K562 (cell line): Measurements from ENCODE around the gene LY6G5B. TPM values are rescaled to one million over a fixed set of nuclear protein-coding genes. Genes with fewer than 3 reads are reported as not detected.

Source experiments
- ATAC-seq: fragments of 200-7000 bp; cut with Tn5 transposase; 3 replicates; pipeline ENCODE4 v1.9.1; 2020; ENCODE audit warnings: moderate library complexity
- BruUV-seq: library from RNA; stranded (reverse); fragments of 400-500 nt; replicated peaks from 2 replicates; lab custom pipeline; 2021; lab: Mats Ljungman, UMichigan
- CTCF ChIA-PET: fragments of 300-600 bp; formaldehyde crosslinking; extraction: SDS; loops from one replicate; lab custom pipeline; 2021; ENCODE audit warnings: low intra/inter-chr PET ratio; lab: Yijun Ruan, JAX
- POLR2A ChIA-PET: fragments of 300-600, 350-650 bp; sonication (Branson Sonifier 250); formaldehyde crosslinking; extraction: SDS; loops from one replicate; lab custom pipeline; 2021; ENCODE audit warnings: antibody characterized with exemption, inconsistent platforms; lab: Yijun Ruan, JAX
- DNase-seq, 4 experiments: peaks; one replicate each; pipeline versions ENCODE4 v3.0.0 to v3.0.0-alpha.2; 2011 to 2018; ENCODE audit warnings: low spot score in 3 of 4, mixed read lengths in 3 of 4; ENCODE audit errors: extremely low read depth in 1 of 4
- FAIRE-seq: peaks from 2 replicates; lab custom pipeline; 2011; peaks lifted over from hg19 to GRCh38; lab: Jason Lieb, UNC
- H2AFZ ChIP-seq: 2 replicates; pipeline ENCODE4 v1.6.0; 2011; ENCODE audit warnings: low read depth, low read length, control low read depth, inconsistent platforms
- H3K27ac ChIP-seq: fragments of 200-600 bp; 3 replicates; pipeline ENCODE4 v1.8.0; 2011; ENCODE audit warnings: low read depth, mild to moderate bottlenecking, control low read depth, inconsistent platforms, low read length, moderate library complexity, mixed read lengths; ENCODE audit errors: extremely low read depth
- H3K27me3 ChIP-seq, 2 experiments: fragments of 300-600 bp in 1 of 2; 2 replicates in 1 of 2; 3 replicates in 1 of 2; pipeline versions ENCODE4 v1.6.0 to v1.8.0; 2011; ENCODE audit warnings: inconsistent platforms in 2 of 2, low read length in 2 of 2, mild to moderate bottlenecking in 1 of 2, mixed read lengths in 1 of 2, moderate library complexity in 1 of 2; ENCODE audit not compliant: control insufficient read depth in 2 of 2, insufficient read depth in 2 of 2
- H3K36me3 ChIP-seq: fragments of 300-600 bp; 3 replicates; pipeline ENCODE4 v1.8.0; 2011; ENCODE audit warnings: mild to moderate bottlenecking, low read length, inconsistent platforms; ENCODE audit not compliant: control insufficient read depth, insufficient read depth
- H3K4me1 ChIP-seq, 2 experiments: fragments of 200-600 bp in 1 of 2; replicated peaks in 1 of 2; 2 replicates in 1 of 2; 3 replicates in 1 of 2; pipeline versions ENCODE4 v1.5.1 to v1.8.0; 2011; ENCODE audit warnings: inconsistent platforms in 2 of 2, low read length in 2 of 2, mild to moderate bottlenecking in 1 of 2, mixed read lengths in 1 of 2, moderate library complexity in 1 of 2; ENCODE audit not compliant: control insufficient read depth in 2 of 2, insufficient read depth in 2 of 2
- H3K4me2 ChIP-seq: 2 replicates; pipeline ENCODE4 v1.6.1; 2011; ENCODE audit warnings: low read length, control low read depth, inconsistent platforms, mixed read lengths; ENCODE audit not compliant: insufficient read depth
- H3K4me3 ChIP-seq: fragments of 200-600 bp; sonication (generic), shearing (Covaris generic); 2 replicates; pipeline ENCODE4 v1.5.1; 2016; ENCODE audit warnings: control low read depth, inconsistent platforms
- H3K79me2 ChIP-seq: fragments of 200-600 bp; 3 replicates; pipeline ENCODE4 v1.8.0; 2011; ENCODE audit warnings: low read length, inconsistent platforms; ENCODE audit not compliant: control insufficient read depth, insufficient read depth
- H3K9ac ChIP-seq, 2 experiments: 2 replicates each; pipeline versions ENCODE4 v1.6.0 to v1.6.1; 2011; ENCODE audit warnings: low read depth in 2 of 2, low read length in 2 of 2, control low read depth in 1 of 2, inconsistent platforms in 1 of 2, mild to moderate bottlenecking in 1 of 2, mixed read lengths in 1 of 2; ENCODE audit not compliant: insufficient read depth in 1 of 2
- H3K9me1 ChIP-seq: one replicate; pipeline ENCODE4 v1.6.0; 2011; ENCODE audit warnings: inconsistent platforms, mild to moderate bottlenecking, low read length, moderate library complexity; ENCODE audit not compliant: control insufficient read depth, insufficient read depth
- H3K9me3 ChIP-seq: replicated peaks from 2 replicates; pipeline ENCODE4 v1.5.1; 2011; ENCODE audit warnings: low read depth, low read length, inconsistent platforms; ENCODE audit not compliant: control insufficient read depth, insufficient read depth
- H4K20me1 ChIP-seq: replicated peaks from 2 replicates; pipeline ENCODE4 v1.6.1; 2011; ENCODE audit warnings: low read length, inconsistent platforms, mixed read lengths; ENCODE audit not compliant: control insufficient read depth, insufficient read depth
- ETV1 ChIP-seq: fragments of 450-650 bp; conservative IDR thresholded peaks from 2 replicates; pipeline ENCODE4 v1.6.1; 2016; ENCODE audit warnings: missing genetic modification characterization, control low read depth, low read depth, missing compliant biosample characterization
- MEF2D ChIP-seq: conservative IDR thresholded peaks from 2 replicates; pipeline ENCODE4 v1.6.1; 2016; ENCODE audit warnings: low read depth, missing genetic modification characterization, missing compliant biosample characterization
- RAD21 ChIP-seq, 2 experiments: fragments of 250-450 bp in 1 of 2; fragments of 450-650 bp in 1 of 2; sonication (Bioruptor Pico) in 1 of 2; formaldehyde crosslinking in 1 of 2; IDR thresholded peaks in 1 of 2; conservative IDR thresholded peaks in 1 of 2; 2 replicates each; pipeline versions ENCODE4 v1.4.0 to v1.8.0; 2020 to 2022; ENCODE audit warnings: mild to moderate bottlenecking in 2 of 2, moderate library complexity in 1 of 2
- SLC30A9 ChIP-seq: fragments of 250-450 bp; sonication (Bioruptor Pico); IDR thresholded peaks from 2 replicates; pipeline ENCODE4 v1.8.0; 2022; ENCODE audit warnings: mild to moderate bottlenecking, moderate library complexity
- SMAD1 ChIP-seq: fragments of 150-350 bp; IDR thresholded peaks from 2 replicates; pipeline ENCODE4 v1.6.1; 2014; ENCODE audit warnings: low read length, low read depth; ENCODE audit not compliant: partially characterized antibody
- ZNF224 ChIP-seq: sonication (generic); formaldehyde crosslinking; IDR thresholded peaks from 2 replicates; pipeline ENCODE4 v1.8.0; 2022; ENCODE audit warnings: mild to moderate bottlenecking, missing genetic modification reagents
- WGBS: fragments of 100-300 bp; shearing (Covaris generic); methylation state at CpG from one replicate; pipeline ENCODE4 v1.1.6; 2016; ENCODE audit warnings: low coverage, mixed read lengths; ENCODE audit not compliant: insufficient coverage; ENCODE audit errors: missing lambda C conversion rate; 5-methylcytosine and 5-hydroxymethylcytosine counted together
- in situ Hi-C: fragments of 300-500 bp; cut with MboI; formaldehyde crosslinking; loops from 4 replicates; pipeline ENCODE4 v1.15.0; 2018; ENCODE audit warnings: inconsistent platforms, mixed read lengths
- intact Hi-C: fragments of 100-400 bp; cut with micrococcal nuclease; formaldehyde crosslinking; loops from 2 replicates; pipeline ENCODE4 v1.14.2; 2022
- polyA plus RNA-seq, 8 experiments: library from polyadenylated mRNA; depleted of rRNA in 4 of 8; stranded (reverse) in 5 of 8; unstranded in 3 of 8; fragments of >200 nt; fragmentation: Nextera tagmentation in 2 of 8; fragmentation: Illumina TruSeq in 1 of 8; extraction: Ambion mirVana in 2 of 8; extraction: Trizol in 1 of 8; gene quantifications; 2 replicates each; pipeline versions ENCODE4 v1.2.1 to v1.2.3, GENCODE V29; 2011 to 2014; ENCODE audit warnings: inconsistent platforms in 1 of 8, missing spikeins in 1 of 8
- total RNA-seq, 7 experiments: library from RNA; depleted of rRNA in 6 of 7; stranded (reverse); fragments of >200 nt in 6 of 7; fragmentation: Illumina TruSeq in 2 of 7; extraction: Trizol in 2 of 7; gene quantifications; 2 replicates each; pipeline versions ENCODE4 v1.2.1 to v1.2.3, GENCODE V29; 2011 to 2021; ENCODE audit warnings: low replicate concordance in 1 of 7
- TF ChIP-seq, protein P1 (sequence below): fragments of 450-650 bp; IDR thresholded peaks from 2 replicates; pipeline ENCODE4 v1.6.1; 2014; ENCODE audit warnings: low read depth, mild to moderate bottlenecking, moderate library complexity, borderline replicate concordance
- TF ChIP-seq, protein P2 (sequence below): sonication (generic); formaldehyde crosslinking; IDR thresholded peaks from 2 replicates; pipeline ENCODE4 v1.8.1; 2023; ENCODE audit warnings: mild to moderate bottlenecking, missing genetic modification reagents
- TF ChIP-seq, protein P3 (sequence below): fragments of 250-450 bp; sonication (Bioruptor Pico); IDR thresholded peaks from 2 replicates; pipeline ENCODE4 v1.5.0; 2022; ENCODE audit warnings: mild to moderate bottlenecking

The LY6G5B gene
- total and polyA plus RNA-seq, 9 of the 15 experiments (the other 6 are each of a cell fraction or from before 2014, with no cell fraction given), result 6.0 to 27.0 (median 7.5) TPM

DNA sequence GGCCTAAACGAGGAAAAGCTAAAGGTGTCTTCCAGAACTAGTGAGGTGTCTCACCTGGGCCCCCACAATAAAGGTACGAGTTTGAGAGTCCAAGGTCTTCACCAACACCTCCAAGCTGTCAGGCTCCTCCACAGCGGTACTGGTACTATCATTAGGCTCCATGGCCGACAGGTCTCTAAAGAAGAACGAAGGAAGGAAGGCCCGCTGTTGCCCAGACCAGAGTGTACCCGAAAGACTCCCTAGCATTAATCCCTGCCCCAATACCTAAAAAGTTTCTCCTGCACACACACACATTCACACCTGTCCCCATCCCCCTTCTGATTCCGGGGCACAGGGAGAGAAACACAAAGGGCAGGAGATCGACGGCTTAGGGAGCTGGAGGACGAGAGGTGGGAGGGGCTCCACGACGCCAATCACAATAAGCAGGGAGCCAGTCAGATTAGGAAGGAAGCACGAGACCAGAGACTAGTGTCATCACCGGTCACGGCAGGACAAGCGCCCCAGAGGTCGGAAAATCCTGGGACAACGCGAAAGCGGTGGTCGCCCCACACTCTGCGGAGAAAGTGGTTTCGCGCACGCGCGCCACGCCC is 18.1 kb upstream of the LY6G5B start (continued):
- TF ChIP-seq SLC30A9 (0 out of 2 replicates have a peak, but pooled peaks have one; percentile 53), MEF2D (no peak)
- TF ChIP-seq, protein P1, sequence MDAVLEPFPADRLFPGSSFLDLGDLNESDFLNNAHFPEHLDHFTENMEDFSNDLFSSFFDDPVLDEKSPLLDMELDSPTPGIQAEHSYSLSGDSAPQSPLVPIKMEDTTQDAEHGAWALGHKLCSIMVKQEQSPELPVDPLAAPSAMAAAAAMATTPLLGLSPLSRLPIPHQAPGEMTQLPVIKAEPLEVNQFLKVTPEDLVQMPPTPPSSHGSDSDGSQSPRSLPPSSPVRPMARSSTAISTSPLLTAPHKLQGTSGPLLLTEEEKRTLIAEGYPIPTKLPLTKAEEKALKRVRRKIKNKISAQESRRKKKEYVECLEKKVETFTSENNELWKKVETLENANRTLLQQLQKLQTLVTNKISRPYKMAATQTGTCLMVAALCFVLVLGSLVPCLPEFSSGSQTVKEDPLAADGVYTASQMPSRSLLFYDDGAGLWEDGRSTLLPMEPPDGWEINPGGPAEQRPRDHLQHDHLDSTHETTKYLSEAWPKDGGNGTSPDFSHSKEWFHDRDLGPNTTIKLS, result no peak

DNA sequence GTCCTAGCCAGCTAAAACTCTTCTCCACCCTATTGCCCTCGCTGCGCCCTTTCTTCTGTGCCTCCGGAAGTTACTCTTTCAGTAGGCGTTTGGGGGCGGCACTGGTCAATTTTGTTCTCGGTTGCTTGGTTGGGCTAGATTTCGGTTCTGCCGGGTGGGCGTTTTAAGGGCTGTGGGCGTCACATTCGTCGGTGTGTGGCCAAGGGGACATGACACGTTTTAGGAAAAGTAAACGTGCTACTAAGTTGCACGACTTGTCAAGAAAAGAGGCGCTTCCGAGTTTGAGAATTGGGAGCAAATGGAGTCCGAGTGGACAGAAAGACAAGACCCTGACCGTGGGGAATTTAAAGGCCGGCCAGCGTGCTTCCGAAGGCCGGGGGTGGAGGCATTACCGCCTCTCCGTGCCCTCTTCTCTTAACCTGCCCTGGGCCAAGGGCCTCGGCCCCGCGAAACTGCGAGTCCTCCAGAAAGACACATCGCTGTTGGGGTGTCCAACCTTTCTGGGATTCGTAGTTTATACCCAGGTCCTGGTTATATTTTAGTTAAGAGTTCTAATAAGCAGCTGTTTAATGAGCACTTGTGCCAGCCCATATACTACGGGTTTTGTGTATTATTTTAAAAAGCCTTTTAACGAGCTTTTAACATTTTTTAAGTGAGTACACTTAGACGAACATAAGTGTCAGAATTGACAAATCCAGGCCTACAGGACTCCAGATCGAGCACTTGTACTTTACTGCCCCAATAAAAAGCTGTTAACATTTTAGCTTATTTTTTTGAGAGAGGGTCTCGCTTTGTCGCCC is 16.7 kb upstream of the LY6G5B start:
- Histone ChIP-seq H3K9me3 (no peaks in the 10 kb centered on the region), H2AFZ (peak overlapping the region; percentile 94), H3K36me3 (peaks cover 64% of the 10 kb centered on the region), H3K9me1 (no peaks in the 10 kb centered on the region), H3K9ac (peak overlapping the region; percentile 95 to 97), H3K4me2 (peak overlapping the region; percentile 90), H3K27me3 (no peaks in the 10 kb centered on the region), H3K79me2 (peaks cover 83% of the 10 kb centered on the region), H3K4me1 (peaks cover 22 to 26% of the 10 kb centered on the region in 2 experiments), H3K27ac (peak overlapping the region; percentile 98), H3K4me3 (peak overlapping the region; percentile 73), H4K20me1 (peaks cover 2% of the 10 kb centered on the region)
- ATAC-seq, result peak; percentile 83
- intact Hi-C loops (loop anchor here (1.0 kb wide), 5 partner anchors 7 to 210 kb away; partner anchors contain the start of genes C6orf47 and DDX39B), in situ Hi-C loops (no loop called here)
- peak; percentile 94 to 99 (median 96) for DNase-seq
- CTCF ChIA-PET, result no interaction called here
- peak; percentile 97 for FAIRE-seq
- 7% methylated on average over 37 of the region's 37 CpGs for WGBS
- POLR2A ChIA-PET, result interaction anchor here (0.5 to 8.5 kb wide), 55 partner anchors 10 to 1723 kb away, joined by 3 to 267 read pairs (median 7); partner anchors contain the start of genes C6orf47, CLIC1, CSNK2B and DDAH2
- BruUV-seq, result TSS peak; percentile 97
- TF ChIP-seq ZNF224 (CRISPR knock-in tag) (peak; percentile 74; the same call in 1 of the 2 replicates), RAD21 (CRISPR knock-in tag; conservative IDR thresholded peaks at IDR 0.05 in 1 of 2, IDR thresholded peaks at IDR 0.05 in 1 of 2) (peak in 1 of 2 experiments; percentile 52; a peak in 2 of 4 replicates), ETV1 (tag) (peak; percentile 100), SMAD1 (peak; percentile 92)
- TF ChIP-seq, protein P2, sequence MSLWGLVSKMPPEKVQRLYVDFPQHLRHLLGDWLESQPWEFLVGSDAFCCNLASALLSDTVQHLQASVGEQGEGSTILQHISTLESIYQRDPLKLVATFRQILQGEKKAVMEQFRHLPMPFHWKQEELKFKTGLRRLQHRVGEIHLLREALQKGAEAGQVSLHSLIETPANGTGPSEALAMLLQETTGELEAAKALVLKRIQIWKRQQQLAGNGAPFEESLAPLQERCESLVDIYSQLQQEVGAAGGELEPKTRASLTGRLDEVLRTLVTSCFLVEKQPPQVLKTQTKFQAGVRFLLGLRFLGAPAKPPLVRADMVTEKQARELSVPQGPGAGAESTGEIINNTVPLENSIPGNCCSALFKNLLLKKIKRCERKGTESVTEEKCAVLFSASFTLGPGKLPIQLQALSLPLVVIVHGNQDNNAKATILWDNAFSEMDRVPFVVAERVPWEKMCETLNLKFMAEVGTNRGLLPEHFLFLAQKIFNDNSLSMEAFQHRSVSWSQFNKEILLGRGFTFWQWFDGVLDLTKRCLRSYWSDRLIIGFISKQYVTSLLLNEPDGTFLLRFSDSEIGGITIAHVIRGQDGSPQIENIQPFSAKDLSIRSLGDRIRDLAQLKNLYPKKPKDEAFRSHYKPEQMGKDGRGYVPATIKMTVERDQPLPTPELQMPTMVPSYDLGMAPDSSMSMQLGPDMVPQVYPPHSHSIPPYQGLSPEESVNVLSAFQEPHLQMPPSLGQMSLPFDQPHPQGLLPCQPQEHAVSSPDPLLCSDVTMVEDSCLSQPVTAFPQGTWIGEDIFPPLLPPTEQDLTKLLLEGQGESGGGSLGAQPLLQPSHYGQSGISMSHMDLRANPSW (CRISPR knock-in tag), result peak; percentile 6; the same call in 1 of the 2 replicates
- TF ChIP-seq, protein P3, sequence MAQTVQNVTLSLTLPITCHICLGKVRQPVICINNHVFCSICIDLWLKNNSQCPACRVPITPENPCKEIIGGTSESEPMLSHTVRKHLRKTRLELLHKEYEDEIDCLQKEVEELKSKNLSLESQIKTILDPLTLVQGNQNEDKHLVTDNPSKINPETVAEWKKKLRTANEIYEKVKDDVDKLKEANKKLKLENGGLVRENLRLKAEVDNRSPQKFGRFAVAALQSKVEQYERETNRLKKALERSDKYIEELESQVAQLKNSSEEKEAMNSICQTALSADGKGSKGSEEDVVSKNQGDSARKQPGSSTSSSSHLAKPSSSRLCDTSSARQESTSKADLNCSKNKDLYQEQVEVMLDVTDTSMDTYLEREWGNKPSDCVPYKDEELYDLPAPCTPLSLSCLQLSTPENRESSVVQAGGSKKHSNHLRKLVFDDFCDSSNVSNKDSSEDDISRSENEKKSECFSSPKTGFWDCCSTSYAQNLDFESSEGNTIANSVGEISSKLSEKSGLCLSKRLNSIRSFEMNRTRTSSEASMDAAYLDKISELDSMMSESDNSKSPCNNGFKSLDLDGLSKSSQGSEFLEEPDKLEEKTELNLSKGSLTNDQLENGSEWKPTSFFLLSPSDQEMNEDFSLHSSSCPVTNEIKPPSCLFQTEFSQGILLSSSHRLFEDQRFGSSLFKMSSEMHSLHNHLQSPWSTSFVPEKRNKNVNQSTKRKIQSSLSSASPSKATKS (CRISPR knock-in tag), result peak; percentile 58; the same call in 1 of the 2 replicates
